GM20000 (cell line): ENCODE results near the gene PTPN18.
"Not testable (repeated sequence)": the region's sequence is repeated elsewhere in the genome, so short reads cannot be mapped to it uniquely, and the experiment has no call there.

ENCODE experiments used
- DNase-seq: peaks from one replicate; pipeline ENCODE4 v3.0.0; 2012; ENCODE audit warnings: low spot score
- CTCF ChIP-seq: IDR thresholded peaks from 2 replicates; pipeline ENCODE4 v1.5.1; 2012; ENCODE audit warnings: mild to moderate bottlenecking, control low read depth; ENCODE audit errors: extremely low read depth, missing control alignments

PTPN18 gene

GRCh38 chr2:130391058-130391871 is 35.4 kb downstream of the PTPN18 start:
- peak; percentile 83 for DNase-seq
- no peak for TF ChIP-seq CTCF

- DNase-seq = no peak
- no peak for TF ChIP-seq CTCF
These were observed 36.2 kb downstream of the PTPN18 start for GRCh38 chr2:130391872-130392670.

GRCh38 chr2:130393318-130393910 is 37.6 kb downstream of the PTPN18 start:
- DNase-seq = no peak
- no peak for TF ChIP-seq CTCF

GRCh38 chr2:130406280-130406679 is 50.4 kb downstream of the PTPN18 start:
- DNase-seq = not testable (repeated sequence)

GRCh38 chr2:130416693-130417092 is 60.8 kb downstream of the PTPN18 start:
- not testable (repeated sequence) for DNase-seq

- not testable (repeated sequence) for DNase-seq
These were observed 63.0 kb downstream of the PTPN18 start for GRCh38 chr2:130418845-130419244.
